Measurements from ENCODE around the gene PPP1R18.

DNA sequence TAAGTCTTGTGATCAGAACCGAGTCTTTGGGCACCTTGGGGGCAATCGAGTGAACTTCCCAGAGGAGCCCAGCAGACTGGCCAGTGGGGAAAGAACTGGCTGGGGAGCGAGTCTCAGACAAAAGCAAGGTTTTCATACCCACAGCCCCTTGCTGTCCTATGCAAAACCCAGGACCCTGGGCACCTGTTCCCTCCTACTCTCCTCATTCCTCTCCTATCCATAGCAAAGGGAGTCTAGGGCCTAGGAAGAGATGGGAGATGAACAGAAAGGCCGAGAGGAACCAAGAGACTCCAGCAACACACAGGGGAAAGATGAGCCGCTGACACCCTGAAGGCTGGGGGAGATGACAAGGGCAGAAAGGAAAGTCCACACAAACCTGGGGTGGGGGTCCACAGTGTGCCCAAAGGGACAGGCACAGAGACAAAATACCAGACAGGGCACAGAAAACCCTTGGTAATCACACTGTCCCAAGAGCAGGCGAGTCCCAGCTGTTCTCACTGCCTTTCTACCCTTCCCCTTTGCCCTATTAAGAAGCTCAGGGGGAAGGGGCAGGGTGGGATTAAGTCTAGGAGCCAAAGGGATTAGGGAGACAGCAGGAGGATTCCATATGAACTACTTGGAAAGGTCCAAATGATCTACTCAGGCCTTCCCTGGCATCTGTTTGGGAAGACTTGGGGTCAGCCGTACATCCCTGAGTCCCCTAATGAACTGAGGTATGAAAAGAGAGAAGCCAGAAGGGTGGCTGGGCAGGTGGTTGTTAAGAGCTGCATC, 6.5 kb downstream of the PPP1R18 start:
- TF ChIP-seq, protein P1, sequence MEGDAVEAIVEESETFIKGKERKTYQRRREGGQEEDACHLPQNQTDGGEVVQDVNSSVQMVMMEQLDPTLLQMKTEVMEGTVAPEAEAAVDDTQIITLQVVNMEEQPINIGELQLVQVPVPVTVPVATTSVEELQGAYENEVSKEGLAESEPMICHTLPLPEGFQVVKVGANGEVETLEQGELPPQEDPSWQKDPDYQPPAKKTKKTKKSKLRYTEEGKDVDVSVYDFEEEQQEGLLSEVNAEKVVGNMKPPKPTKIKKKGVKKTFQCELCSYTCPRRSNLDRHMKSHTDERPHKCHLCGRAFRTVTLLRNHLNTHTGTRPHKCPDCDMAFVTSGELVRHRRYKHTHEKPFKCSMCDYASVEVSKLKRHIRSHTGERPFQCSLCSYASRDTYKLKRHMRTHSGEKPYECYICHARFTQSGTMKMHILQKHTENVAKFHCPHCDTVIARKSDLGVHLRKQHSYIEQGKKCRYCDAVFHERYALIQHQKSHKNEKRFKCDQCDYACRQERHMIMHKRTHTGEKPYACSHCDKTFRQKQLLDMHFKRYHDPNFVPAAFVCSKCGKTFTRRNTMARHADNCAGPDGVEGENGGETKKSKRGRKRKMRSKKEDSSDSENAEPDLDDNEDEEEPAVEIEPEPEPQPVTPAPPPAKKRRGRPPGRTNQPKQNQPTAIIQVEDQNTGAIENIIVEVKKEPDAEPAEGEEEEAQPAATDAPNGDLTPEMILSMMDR (conservative IDR thresholded peaks at IDR 0.05; ENCODE audit: low read length), result no peak
- TF ChIP-seq EZH2phosphoT487 (IDR thresholded peaks at IDR 0.05; ENCODE audit: borderline replicate concordance, low read depth, low read length), result no peak
